Measurements from ENCODE around the gene CCDC57.

The CCDC57 gene

DNA sequence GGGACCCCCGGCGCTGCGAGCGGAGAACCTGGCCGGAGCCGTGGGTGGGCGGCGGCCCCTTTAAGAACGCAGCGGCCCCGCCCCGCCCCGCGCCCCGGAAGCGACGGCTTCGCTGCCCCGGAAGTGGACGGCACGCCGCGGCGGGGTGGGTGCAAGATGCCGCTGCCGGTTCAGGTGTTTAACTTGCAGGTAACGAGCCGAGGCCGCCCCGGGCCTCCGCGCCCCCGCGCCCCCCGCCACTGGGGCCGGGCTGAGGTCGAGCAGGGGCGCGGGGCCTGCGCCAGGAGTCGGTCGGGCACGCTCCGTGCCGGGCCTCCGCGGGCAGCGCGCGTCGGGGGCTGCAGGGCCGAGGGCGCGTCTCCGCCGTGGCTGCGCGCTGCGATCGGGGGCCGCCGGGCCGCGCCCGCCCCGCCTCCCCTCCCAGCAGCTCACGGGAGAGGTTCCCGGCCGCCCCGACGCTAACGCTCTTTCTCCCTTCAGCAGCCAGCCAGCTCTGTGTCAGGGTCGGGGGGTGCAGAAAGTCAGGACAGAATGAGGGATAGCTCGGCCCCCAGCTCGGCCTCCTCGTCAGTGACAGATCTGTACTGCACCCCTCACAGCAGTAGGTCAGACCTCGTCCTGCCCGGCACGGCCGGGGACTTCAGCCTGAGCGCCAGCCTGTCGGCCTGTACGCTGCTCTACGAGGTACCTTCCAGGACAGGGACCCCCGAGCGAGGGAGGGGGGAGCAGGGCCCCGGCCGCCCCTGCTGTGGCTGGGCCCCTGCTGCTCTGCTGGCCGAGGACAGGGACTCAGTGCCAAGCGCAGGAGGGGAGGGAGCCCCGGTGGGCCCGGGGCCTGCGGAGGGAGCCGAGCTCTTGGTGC lies 160.6 kb downstream of the CCDC57 start, which contains the start of the genes GPS1 and RFNG:
TSS of gene GPS1 (plus strand) at position 123 of the 862 bp plus-strand sequence. CDS start at position 157, 34 bp downstream.
TSS of gene RFNG (minus strand) at position 36 of the 862 bp plus-strand sequence. CDS start 45 bp downstream, outside the sequence.
- TF ChIP-seq, protein P1, sequence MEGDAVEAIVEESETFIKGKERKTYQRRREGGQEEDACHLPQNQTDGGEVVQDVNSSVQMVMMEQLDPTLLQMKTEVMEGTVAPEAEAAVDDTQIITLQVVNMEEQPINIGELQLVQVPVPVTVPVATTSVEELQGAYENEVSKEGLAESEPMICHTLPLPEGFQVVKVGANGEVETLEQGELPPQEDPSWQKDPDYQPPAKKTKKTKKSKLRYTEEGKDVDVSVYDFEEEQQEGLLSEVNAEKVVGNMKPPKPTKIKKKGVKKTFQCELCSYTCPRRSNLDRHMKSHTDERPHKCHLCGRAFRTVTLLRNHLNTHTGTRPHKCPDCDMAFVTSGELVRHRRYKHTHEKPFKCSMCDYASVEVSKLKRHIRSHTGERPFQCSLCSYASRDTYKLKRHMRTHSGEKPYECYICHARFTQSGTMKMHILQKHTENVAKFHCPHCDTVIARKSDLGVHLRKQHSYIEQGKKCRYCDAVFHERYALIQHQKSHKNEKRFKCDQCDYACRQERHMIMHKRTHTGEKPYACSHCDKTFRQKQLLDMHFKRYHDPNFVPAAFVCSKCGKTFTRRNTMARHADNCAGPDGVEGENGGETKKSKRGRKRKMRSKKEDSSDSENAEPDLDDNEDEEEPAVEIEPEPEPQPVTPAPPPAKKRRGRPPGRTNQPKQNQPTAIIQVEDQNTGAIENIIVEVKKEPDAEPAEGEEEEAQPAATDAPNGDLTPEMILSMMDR (IDR thresholded peaks at IDR 0.05; ENCODE audit: borderline replicate concordance, insufficient read depth, low read depth, low read length) = no peak
- peak within 1 kb of the TSS; percentile 85 for H3K4me3 ChIP-seq (ENCODE audit: low read depth, low read length)

All from GM12875 (cell line).